GM11168 (cell line): ENCODE data around the gene METRN.
"Not testable (repeated sequence)": the region's sequence is repeated elsewhere in the genome, so short reads cannot be mapped to it uniquely, and the experiment has no call there.

Source experiments
- in situ Hi-C: fragments of 300-500 bp; cut with MboI; formaldehyde crosslinking; loops from one replicate; pipeline ENCODE4 v1.12.0; 2022; ENCODE audit warnings: low sequenced_read_pairs; ENCODE audit not compliant: unreplicated experiment

The METRN gene

GRCh38 chr16:732332-732731, 17.4 kb downstream of the METRN start:
- in situ Hi-C loops: no loop called here

- in situ Hi-C loops: no loop called here
Measured at GRCh38 chr16:732936-733335, 18.0 kb downstream of the METRN start.

GRCh38 chr16:733382-734207, 18.7 kb downstream of the METRN start:
- in situ Hi-C loops: no loop called here

DNA sequence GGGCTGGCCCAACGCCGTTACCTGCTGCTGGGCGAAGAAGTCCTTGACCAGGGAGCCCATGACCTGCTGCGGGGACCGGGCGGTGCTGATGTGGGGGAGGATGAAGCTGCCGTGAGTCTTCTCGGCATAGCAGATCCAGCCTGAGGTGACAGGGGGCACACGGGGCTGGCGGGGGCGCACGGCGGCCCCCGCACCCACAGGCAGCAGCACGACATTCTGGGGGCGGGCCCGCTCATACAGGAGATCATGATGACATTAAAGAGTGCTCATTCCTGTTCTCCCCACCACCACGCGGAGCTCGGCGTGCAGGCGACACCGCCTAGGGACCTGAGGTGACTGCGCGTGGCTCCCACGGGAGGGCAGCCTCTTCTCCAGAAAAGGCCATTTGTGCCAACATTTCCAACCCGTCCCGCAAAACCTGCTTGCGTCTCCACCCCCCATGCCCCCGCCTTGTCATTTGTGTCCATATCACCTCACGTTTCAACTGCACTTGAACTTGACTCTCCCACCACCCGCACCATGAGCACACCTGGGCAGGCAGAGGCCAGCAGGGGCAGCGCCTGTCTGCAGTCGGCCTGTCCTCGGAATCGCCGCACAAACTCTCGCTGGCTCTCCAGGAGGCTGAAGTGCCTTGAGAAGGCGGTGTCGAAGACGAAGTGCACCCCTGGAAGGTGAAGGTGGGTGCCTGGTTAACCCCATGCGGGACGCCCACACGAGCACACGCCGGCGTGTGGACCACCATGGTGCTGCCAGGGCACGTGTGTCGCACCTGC, 19.5 kb downstream of the METRN start:
- in situ Hi-C loops: no loop called here

- in situ Hi-C loops: no loop called here
Measured at GRCh38 chr16:734981-735881, 20.3 kb downstream of the METRN start.

DNA sequence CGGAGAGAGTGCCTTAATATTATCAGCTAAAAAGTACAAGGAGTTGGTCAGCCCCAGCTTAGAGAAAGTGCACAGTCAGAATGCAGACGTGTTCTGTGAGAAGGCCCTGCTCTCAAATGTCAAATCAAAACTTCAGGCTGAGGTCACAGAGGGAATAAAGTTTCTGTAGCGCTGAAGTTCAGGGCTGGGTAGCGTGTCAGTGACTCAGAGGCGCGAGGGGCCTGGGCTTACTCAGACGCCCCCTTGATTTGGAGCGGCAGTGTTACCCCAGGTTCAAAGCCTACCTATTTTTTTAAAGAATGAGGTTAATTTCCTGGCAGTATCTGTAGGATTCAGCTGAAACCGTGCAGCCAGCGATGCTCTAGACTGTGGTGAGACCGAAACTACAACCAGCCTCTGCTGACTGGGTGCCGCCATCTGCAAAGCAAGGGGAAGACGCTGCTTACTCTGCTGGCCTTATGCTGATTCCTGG, 21.1 kb downstream of the METRN start:
- in situ Hi-C loops: no loop called here

GRCh38 chr16:736936-737481, 22.1 kb downstream of the METRN start:
- in situ Hi-C loops: no loop called here

GRCh38 chr16:739560-740458, 24.9 kb downstream of the METRN start:
- in situ Hi-C loops: no loop called here

DNA sequence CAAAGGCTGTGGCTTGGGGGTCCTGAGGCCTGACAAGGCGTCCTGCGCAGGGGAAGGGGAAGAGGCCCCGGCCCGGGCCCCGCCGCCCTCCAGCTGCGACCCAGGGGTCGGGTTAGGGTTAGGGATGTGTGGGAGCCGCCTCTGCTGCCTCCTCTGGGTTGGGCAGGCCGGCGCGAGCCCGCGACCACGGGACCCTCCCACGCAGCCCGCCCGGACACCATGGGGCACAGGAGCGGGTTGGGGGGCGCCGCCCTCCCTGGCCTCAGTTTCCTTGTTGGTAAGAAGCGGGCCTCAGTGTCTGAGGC, 25.5 kb downstream of the METRN start:
- in situ Hi-C loops: no loop called here

- in situ Hi-C loops: no loop called here
Measured at GRCh38 chr16:740764-741505, 26.0 kb downstream of the METRN start, which contains the start of gene CIAO3. Gene CIAO3 (minus strand): TSS chr16:740997. CDS start chr16:740985, 12 bp downstream.

GRCh38 chr16:741986-742629, 27.2 kb downstream of the METRN start:
- in situ Hi-C loops: no loop called here

- in situ Hi-C loops: not testable (repeated sequence)
Measured at GRCh38 chr16:742894-743293, 28.0 kb downstream of the METRN start.

- in situ Hi-C loops: no loop called here
Measured at GRCh38 chr16:743794-744500, 29.0 kb downstream of the METRN start.

DNA sequence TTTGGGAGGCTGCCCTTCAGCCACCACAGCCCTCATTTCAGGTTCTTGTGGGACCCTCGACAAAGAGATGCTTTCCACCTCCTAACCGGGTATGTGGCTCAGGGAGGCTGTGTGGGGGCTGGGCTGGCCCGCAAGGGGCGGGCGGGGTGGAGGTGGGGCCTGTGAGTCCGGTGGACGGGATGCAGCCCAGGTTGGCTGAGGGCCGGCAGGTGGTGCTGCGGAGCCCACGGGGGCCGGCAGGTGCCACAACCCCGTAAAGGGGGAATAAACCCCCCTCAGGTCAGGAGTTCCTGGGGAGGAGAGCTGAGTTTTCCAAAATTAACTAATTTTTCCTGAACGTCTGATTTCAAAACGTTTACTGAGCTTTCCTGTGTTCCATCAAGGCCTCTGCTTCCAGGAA, 30.8 kb downstream of the METRN start:
- in situ Hi-C loops: no loop called here

- in situ Hi-C loops: no loop called here
Measured at GRCh38 chr16:746637-747036, 31.7 kb downstream of the METRN start.

- in situ Hi-C loops: no loop called here
Measured at GRCh38 chr16:747978-748746, 33.2 kb downstream of the METRN start.

GRCh38 chr16:749010-749409, 34.1 kb downstream of the METRN start:
- in situ Hi-C loops: no loop called here
